Central memory CD4-positive, alpha-beta T cell (primary cell): ENCODE results near the gene SERPIND1.

ENCODE experiments used
- DNase-seq: peaks from one replicate; pipeline ENCODE4 v3.0.0; 2022

SERPIND1 gene

DNA sequence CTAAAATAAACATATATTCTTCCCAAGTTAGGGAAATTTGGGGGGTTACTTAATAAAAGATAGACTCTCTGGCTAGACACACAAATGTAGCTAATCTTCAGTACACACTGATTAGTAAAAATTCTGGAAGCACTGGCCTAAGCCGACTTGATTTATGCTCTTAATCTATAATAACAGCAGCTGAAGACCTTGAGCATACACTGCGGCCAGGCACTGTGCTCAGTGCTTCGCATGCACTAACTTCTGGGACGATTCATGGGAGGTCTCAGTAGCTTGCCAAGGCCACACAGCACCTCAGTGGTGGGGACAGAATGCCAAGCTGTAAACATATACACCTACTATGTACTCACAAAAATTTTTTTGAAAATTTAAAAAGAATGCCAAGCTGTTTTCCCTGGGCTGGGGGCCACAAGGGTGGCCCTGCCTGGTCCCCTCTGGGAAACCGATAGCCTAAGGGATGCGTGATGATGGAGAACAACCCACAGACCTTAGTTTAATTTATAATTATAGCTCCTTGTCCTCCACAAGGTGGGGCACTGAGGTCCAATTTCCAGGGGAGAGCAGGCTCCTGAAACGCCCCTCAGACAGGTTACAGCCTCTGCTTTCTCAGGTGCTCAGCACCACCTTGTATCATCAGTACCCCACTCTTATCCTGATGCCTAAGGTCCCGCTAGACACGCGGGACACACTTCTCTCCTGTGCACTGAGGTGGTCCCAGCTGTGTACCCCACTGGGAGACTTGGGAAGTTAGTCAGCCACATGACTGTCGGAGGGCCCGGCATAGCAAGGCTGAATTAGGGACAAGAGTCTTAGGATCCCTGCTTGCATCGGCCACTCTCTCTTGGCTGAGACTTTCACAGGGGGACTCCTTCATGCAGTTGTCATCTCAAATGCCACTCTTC lies 20.1 kb downstream of the SERPIND1 start:
- DNase-seq, result no peak

DNA sequence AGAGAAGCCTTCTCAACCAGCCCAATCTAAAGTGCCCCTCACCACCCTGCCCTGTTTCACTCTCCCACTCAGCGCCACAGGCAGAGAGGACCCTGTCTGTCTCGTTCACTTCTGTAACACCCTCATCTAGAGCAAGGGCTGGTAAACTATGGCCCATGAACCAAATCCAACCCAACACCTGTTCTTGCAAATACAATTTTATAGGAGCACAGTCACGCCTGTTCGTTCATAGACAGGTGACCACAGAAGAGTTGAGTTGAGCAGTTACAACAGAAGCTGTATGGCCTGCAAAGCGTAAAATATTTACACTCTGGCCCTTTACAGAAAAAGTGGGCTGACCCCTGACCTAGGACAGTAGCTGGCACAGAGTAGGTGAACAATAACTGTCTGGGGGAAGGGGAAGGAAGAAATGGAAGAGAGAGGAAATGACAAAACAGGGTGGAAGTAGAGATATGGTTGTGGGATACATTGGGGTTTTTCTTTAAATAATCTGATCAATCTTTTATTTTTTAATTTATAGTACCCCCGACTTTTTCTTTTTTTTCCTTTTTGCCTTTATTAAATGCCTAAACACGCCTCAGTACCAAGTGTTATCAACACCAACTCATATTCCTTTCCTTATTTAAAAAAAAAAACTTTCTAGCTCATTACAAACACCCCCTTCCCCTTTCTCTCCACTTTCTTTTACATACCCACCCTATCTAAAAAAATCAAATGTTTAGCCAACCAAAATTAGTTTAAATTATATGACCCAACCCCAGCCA lies 20.9 kb downstream of the SERPIND1 start:
- DNase-seq, result no peak

DNA sequence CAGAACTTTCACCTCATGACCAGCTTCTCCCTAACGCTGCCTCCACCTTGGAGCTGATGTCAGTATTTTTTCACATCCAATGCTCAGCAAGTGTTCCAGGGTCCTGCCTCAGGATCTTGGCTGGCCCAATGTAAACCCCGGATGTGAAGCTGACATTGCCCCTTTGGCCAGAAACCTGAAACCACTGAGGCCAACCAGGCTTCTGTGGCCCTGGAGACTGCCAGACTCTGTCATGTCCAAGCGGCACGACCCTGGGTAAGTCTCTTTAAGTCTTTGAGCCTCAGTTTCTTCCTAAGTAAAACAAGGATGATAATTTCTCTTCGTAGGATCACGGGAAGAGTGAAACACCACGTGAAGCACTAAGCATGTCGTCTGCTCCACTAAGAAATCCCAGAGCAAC lies 22.8 kb downstream of the SERPIND1 start:
- no peak for DNase-seq

DNA sequence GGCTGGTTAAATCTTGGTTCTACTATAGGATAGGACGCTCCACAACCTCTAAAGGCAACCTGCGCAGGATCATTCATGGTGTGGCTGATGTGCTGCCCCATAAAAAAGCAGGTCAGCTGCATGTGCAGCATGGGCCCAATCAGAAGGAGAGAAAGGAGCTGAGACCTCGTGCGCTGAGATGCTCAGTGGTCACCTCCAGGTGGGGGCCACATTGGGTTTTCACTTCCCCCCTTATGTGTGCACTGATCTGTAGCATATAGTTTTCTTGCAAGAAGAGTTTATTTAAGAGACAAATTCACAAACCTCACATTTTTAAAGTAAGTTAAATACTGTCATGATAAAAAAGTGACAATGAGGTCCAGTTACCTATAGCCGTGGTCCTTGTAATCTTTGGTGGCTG lies 24.3 kb downstream of the SERPIND1 start:
- no peak for DNase-seq

DNA sequence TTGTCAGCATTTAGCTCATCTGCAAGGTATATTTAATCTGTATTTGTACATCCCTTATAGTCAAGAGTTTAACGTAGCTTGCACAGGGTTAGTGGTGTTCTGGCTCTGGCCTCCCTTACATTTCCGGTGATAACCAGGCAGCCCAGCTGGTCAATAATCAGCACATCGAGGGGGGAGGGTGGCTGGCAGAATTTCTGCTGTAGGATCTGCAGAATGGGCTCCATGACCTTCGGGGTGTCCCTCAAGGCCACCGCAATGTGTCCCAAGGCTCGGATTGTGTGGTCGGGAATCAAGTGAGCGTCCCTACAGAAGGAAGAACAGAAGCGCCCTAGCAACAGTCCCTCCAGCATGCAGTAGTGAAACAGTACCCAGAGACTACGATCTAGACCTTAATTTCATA lies 25.1 kb downstream of the SERPIND1 start:
- no peak for DNase-seq

DNA sequence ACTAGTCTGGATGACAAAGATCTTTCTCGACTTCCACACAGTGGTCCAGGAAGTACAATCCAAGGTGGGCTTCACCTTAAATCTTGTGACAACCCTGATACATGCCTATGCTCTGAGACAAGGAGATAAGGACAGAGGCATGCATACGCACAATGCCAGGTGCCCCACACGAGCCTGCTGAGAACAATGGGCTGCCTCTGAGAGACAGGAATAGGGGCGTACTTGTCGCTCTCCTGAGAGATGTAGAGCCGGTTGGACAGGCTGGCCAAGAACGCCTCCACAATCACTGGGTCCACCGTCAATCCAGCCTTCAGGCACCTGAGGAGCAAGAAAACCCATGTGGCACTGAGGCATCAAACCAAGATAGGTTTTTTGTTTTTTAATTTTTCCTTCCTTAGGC lies 25.5 kb downstream of the SERPIND1 start:
- DNase-seq, result no peak

DNA sequence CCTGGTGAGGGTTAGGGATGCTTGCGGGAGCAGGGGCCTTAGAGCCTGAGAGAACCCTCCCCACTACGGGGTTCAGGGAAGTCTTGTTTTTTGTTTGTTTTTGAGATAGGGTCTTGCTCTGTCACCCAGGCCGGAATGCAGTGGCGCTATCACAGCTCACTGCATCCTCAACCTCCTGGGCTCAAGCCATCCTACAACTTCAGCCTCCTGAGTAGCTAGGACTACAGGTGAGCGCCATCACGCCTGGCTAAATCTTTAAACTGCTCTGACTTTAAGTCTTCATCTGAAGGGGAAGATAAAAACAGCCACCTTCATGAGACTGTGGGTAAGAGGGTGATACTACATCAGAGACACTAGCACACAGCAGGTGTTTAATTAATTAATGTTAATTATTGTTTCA lies 28.5 kb downstream of the SERPIND1 start:
- no peak for DNase-seq

DNA sequence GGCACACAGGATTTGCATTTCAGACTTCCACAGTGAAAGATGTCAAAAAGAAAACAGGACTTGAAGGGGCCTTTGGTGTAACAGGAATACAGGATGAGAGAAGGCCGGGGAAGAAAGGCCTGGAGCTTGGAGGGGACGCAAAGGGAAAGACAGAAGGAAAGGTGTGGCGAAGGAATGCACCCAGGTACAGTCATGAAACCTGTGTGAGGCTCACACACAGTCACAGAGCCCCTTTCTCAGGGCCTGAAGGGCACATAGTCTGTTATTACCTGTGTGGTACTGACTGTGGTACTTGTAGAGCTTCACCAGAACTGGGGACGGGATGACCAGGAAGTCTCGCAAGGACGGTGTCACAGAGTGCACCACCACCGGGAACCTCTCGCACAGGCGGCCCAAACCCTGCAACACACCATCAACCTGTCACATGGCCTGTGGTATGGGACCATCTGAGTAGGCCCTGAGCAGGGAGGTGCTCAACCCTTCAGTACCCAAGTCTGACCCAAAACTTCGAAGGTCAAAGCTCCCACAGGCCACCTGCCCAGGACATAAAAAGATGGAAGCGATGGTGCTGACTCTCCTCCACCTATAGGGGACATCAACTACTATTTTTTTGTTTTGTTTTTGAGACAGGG lies 29.1 kb downstream of the SERPIND1 start:
- no peak for DNase-seq

DNA sequence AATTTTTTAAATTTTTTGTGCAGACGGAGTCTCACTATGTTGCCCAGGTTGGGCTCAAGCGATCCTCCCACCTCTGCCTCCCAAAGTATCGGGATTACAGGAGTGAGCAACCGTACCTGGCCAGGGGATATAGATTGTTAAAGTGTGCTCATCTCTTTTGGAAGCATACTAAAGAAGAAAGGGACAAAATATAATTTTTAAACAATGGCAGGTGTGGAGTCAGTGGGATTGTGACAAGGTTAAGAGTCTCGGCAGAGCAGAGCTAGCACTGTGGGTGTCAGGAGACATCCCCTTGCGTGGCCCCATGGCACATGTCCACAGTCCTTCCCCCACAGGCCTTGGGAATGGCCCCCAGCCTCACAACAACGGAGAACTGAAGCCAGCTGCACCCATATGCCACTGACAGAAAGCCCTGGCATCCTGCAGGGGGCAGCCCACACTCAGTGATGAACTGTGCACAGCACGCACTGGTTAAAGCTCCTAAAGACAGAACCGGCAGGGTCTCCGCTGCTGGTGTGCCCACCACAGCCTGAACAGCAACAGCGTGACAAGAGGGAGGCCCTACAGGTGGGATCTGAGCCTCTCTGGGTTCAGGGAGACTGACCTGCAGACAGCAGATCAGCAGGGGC lies 29.9 kb downstream of the SERPIND1 start:
- DNase-seq, result no peak

DNA sequence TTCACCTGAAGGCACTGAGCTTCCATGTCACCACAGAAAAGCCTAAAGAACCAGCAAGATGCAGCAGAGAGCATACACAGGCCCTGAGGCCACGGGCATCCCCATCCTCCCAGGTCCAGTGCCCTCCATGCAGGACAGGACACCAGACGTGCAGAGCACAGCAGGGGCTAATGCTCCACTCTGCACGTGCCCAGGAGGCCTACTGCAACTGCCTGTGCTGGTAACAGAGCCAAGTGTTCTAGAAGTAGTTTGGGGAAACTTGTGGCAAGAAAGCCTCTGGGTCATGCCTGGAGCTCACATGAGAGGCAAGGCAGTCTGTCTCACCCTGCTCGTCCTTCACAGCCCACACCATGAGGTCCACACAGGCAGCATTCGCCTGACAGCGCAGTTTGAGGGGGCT lies 30.7 kb downstream of the SERPIND1 start:
- no peak for DNase-seq

DNA sequence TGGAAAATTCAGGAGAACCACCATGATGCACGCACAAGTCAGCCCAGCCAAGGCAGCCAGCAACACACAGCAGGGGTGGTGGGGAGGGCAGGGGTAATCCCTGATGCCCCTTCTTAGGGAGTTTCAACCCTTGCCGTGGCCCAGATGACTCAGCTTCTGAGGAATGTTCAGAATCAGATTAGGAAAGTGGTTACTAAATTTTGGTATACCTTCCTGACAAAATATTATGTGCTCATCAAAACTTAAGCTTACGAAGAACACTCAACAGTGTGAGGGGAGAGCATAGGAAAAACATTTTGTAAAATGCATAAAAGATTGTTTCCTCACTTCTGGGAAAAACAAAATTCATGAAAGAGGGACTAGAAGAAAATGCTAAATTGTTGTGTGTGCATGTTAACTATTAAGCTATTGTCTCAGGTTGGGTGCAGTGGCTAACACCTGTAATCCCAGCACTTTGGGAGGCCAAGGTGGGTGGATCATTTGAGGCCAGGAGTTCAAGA lies 32.1 kb downstream of the SERPIND1 start:
- DNase-seq, result no peak

DNA sequence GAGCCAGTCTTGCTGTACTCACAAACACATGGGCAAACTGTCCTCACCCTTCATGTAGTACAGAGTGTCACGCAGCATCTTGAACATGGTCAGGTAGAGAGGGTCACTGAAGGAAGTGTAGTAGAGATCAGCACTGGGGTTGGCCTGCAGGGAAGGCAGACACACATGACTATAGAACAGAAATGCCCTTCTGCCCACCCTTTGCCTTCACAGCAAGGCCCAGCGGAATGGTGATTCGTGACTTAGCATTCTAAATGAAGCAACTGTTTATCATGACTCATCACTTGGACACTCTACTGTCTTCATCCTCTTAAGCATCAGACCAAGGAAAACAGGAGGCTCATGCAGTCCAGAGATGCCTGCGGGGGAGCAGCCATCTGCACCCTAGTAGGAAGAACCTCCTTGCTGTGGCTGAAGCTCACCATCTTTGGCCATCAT lies 33.4 kb downstream of the SERPIND1 start:
- DNase-seq, result no peak

DNA sequence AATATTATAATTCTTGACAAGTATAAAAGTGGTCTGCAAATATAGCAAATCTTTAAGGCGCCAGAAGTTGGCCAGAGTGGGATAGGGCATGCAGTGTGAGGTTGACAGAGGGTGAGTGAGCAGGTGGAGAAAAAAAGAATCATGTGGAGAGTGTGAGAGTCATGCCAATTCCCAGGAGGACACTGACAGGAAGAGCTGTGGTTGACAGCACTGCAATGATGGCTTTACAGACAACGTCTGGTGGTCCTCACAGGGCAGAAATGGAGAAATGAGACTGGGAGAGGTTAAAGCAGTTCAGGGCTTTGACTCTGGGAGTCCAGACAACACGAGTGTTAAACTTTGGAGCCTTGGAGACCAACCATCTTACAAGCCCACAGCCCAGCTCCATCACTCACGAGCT lies 34.9 kb downstream of the SERPIND1 start:
- no peak for DNase-seq

DNA sequence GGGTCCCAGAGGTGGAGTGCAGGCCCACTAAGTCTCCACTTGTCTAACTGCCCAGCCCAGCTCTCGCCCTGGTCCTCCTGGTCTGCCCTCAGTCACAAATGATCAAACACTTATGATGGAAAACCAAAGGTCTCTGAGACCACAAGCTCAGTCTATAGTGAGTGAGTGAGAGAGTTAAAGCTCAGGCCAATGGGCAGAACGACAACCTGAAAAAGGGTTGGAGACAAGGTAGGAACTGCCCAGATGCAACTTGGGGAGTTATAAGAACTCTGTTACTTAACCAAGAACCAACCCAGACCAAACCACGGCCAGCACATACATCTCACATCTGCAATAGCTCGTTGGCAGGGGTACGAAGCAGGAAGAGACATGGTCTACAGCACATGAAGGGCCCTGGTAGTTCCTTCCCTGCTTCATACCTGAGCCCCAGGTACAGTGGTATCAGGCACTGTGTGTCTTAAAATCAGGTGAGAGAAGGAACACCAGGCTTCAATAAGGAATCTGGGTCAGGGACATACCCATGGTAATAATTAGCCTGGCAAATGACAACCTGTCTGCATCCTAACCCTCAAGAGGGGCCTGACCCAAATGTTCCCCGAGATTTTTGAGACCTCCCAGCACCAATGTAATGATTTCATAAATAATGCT lies 35.7 kb downstream of the SERPIND1 start:
- DNase-seq, result no peak

DNA sequence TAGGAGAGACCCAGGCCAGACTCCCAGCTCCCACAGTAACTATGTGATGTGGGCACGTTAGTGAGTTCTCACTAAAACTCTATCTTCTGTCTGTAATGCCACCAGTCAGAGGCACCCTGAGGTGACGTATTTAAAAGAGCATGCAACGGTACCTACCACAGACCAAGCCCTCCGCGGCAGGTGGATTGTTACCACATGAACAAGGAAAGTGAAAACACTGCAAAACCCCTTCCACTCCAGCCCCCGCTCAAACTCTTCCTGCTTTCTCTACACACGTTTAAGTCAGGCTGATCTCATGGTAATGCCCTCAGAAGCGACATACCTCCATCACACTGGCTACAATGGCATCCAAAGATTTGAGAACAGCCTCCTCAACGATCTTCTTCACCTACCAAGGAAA lies 36.7 kb downstream of the SERPIND1 start:
- DNase-seq, result no peak

DNA sequence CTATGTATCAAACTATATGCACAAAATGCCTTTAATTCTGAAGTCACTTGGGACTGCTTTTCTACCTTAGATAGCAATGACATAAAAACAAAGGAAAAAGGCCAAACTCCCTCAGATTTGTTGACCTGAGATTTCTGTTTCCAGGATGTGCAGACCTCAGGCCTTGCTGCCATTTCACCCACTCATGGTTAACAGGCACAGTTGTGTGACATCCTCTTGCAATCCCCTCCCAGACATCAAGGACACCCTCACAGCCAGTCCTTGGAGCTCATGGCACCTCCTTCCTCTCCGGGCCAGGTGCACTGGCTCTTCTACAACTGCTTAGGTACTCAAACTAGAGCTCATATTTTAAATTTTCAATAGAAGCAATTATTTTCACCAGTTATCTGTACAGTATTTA lies 37.3 kb downstream of the SERPIND1 start:
- no peak for DNase-seq

DNA sequence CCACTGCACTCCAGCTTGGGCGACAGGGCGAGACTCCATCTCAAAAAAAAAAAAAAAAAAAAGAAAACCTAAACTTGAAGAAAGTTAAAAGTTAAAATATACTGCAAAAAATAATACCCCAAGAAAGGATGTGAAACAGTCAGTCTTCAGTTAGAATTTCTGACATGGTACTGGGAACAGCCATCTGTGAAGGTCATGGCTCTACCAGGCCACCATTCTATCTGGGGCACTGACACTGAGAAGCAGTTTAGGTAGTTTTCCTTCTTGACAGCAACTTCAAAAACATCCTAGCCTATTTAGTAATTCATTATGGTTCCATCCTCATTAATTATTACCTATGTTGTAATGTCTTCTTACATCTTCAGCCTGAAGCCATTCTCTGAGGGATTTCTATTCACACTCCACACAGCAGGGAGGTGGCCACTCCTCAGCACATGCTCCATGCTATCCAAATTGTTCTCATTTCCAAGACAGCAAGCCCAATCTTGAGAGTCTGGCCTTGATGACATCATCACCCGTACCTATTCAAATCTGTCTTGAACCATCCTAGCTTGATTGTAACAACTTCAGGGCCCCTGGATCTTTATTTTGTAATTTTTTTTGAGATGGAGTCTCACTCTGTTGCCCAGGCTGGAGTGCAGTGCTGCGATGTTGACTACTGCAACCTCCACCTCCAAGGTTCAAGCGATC lies 38.2 kb downstream of the SERPIND1 start:
- DNase-seq, result no peak

DNA sequence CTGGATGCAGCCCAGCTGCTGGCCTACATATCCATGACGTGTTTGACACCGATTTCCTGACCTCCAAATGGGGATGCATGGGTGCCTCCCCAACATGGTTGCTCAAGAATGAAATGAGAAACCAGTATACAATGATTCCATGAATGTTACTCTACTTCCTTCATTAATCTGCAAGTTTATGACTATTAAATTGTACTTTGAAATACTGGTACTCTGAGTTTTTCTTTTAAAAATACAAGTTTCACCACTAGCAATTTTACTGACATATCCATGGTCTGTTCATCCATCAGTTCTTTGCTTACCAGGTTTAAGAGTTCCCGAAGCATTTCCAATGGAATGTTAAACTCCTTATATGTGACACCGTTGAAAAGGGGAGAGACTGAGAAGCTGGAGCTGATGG lies 39.1 kb downstream of the SERPIND1 start:
- no peak for DNase-seq

DNA sequence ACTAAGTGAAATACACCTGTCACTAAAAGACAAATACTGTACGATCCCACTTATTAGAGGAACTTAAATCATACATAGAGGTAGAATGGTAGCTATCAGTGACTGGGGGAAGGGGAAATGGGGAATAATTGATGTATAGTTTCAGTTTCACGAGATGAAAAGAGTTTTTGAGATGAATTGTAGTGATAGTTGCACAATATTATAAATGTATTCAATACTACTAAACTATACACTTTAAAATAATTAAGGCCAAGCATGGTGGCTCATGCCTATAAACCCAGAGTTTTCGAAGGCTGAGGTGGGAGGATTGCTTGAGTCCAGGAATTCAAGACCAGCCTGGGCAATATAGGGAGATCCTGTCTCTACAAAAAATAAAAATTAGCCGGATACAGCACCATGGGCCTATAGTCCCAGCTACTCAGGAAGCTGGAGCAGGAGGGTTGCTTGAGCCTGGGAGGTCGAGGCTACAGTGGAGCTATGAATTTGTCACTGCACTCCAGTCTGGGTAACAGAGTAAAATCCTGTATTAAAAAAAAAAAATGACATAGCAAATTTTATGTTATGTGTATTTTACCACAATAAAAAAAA lies 40.4 kb downstream of the SERPIND1 start:
- DNase-seq, result no peak

DNA sequence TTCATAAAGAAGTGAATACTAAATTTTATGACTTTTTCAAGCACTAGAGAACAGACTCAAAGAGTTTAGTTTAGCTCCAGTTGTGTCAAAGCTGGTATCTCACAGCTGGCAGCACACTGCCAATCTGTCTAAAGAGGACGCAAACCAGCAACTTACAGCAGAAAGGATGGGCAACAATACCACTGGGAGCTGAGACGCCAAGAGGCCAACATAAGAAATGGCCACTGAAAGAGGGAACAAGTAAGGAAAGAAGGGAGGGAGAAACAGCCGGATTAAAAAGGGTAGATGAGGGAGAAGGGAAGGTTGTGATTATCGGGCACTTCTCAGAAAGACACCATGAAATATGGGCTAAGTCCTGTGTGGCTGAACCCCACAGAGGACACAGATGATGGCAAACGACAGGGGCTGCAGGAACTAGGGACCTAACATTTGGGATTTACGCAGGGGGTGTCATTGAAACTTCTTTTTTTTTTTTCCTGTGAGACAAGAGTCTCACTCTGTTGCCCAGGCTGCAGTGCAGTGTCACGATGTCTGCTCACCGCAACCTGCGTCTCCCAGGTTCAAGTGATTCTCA lies 41.7 kb downstream of the SERPIND1 start:
- DNase-seq, result no peak

DNA sequence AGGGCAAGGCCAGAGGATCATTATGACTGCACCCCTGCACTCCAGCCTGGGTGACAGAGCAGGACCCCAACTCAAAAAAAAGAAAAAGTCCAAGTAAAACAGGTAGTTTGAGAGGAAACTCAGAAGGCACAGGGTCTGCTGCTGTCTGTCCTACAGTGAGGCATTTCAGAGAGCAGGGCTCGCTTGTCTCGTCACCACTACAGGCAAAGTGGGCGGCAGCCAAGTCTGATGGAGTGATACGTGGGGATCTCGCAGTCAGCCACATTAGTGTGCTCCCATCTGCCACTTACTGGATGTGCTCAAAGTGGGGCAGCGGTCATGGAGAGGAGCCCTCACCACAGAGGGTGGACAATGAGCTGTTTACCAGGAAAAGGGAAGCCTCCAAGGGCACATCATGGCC lies 42.6 kb downstream of the SERPIND1 start:
- no peak for DNase-seq
